GM12872 (cell line): ENCODE data around the gene PARD6G.
A peak's percentile ranks its signal among the peaks of the same experiment; 100 is the strongest.

Experiments used
- TF ChIP-seq, protein P1 (sequence below): IDR thresholded peaks from 3 replicates; pipeline ENCODE4 v1.5.1; 2011; ENCODE audit warnings: low read depth, mild to moderate bottlenecking, low read length, moderate library complexity; ENCODE audit not compliant: insufficient read depth

Gene PARD6G

DNA sequence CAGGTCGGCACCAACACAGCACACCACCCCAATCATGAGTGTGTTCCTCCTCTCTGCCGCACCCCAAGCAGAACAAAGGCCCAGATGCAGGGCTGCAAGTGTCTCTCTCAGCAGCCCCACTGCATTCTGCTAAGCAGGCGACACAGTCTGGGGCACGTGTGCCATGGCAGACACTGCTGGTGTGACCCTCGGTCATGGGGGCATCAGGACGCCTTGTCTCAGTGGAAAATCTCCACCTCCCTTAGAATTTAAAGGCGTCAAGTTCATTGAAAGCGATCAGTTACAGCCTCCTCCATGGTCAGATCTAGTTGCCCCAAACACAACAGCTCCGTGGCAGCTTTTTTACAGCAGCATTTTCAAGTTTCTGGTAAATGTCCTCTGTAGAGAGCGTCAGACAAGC, 81.1 kb downstream of the PARD6G start:
- TF ChIP-seq, protein P1, sequence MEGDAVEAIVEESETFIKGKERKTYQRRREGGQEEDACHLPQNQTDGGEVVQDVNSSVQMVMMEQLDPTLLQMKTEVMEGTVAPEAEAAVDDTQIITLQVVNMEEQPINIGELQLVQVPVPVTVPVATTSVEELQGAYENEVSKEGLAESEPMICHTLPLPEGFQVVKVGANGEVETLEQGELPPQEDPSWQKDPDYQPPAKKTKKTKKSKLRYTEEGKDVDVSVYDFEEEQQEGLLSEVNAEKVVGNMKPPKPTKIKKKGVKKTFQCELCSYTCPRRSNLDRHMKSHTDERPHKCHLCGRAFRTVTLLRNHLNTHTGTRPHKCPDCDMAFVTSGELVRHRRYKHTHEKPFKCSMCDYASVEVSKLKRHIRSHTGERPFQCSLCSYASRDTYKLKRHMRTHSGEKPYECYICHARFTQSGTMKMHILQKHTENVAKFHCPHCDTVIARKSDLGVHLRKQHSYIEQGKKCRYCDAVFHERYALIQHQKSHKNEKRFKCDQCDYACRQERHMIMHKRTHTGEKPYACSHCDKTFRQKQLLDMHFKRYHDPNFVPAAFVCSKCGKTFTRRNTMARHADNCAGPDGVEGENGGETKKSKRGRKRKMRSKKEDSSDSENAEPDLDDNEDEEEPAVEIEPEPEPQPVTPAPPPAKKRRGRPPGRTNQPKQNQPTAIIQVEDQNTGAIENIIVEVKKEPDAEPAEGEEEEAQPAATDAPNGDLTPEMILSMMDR = no peak

DNA sequence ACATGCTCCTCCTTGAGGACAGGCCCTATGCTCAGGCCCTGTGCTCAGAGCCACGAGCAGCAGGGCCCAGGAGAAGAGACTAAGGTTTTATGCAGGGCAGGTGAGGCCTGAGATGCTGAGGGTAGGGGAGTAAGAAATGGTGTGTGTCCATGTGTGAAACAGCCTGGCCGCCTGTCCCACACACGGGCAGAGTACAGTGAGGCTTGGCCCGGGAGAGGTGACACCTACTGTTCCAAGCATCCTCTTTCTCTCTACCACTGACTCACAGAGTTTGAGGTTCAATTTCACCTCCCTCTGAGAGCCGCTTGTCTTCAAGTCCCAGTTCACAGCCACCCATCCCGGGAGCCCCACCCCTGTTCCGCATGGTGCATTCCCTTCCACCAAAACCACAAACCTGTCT, 84.1 kb downstream of the PARD6G start:
- TF ChIP-seq, protein P1 = no peak

DNA sequence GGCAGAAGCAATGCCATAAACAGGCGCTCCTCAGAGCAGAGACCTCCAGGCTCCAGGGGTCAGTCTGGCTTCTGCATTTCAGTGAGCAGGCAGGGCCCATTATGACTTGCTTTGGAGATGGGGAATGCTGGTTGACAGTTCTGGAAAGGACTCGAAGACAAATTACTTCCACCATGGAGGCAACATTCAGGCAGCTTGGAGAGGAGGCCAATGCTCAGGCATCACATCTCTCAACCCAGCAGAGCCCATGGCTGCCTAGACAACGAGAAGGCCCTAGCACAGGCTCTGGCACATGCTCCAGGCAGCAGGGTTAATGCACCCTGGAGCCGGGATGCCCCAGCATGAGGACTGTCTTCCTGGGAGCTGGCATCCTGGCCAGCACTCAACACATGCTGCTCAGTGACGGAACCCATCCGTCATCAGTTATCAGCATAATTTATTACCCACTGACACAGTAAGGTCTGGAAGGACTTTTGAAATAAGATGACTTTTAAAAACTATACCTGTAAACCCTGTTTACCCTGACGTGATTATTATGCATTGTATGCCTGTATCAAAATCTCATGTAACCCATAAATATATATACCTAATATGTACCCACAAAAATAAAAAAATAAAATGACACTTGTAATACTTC, 85.4 kb downstream of the PARD6G start:
- TF ChIP-seq, protein P1 = no peak

DNA sequence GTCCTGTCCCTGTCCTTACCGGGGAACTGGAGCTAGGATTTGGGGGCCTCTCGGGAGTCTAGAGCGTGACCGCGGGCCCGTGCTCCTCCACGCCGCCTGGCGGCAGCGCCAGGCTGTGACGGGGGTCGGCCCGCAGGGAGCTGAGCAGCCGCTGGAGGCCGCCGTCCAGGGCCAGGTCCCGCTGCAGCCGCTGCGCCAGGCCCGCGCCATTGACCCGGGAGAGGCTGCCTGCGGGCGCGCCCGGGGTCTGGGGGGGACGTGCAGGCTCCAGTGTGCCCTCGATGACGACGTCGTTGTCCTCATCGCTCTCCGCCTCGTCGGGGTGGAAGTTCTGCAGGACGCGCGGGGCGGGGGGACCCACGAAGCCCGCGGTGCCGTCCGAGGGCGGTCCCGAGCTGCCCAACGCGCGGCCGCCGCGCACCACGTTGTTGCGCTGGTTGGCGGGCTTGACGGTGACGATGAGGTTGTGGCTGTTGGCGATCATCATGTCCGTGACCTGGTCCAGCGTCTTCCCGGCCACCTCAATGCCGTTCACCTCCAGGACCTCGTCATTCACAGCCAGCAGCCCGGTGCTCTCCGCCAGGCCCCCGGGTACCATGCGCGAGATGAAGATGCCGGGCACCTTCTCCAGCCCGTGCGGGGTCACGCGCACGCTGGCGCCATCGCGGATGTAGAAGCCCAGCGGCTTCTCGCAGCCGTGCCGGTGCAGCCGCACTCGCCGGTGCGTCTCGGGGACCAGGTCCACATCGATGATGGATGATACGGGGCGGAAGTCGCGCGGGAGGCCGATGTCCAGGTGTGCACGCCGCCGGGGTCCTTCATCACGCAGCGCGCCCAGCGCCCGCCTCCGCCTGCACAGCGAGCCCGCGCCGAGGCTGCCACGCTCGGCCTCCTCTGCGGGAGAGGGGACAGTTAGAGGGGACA, 87.3 kb downstream of the PARD6G start:
- TF ChIP-seq, protein P1 = no peak

DNA sequence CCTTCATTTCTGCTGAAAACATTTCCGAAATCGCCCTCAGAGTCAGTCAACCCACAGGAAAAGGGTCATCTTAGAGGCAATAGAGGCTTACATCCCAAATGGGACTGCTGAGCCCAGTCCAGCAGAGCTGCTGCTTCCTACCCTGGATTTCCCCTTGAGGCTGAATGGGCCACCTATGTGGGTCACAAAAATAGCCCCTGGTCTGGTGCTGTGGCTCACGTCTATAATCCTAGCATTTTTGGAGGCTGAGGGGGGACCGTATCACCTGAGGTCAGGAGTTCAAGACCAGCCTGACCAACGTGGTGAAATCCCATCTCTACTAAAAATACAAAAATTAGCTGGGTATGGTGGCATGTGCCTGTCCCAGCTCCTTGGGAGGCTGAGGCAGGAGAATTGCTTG, 88.9 kb downstream of the PARD6G start:
- TF ChIP-seq, protein P1 = no peak

DNA sequence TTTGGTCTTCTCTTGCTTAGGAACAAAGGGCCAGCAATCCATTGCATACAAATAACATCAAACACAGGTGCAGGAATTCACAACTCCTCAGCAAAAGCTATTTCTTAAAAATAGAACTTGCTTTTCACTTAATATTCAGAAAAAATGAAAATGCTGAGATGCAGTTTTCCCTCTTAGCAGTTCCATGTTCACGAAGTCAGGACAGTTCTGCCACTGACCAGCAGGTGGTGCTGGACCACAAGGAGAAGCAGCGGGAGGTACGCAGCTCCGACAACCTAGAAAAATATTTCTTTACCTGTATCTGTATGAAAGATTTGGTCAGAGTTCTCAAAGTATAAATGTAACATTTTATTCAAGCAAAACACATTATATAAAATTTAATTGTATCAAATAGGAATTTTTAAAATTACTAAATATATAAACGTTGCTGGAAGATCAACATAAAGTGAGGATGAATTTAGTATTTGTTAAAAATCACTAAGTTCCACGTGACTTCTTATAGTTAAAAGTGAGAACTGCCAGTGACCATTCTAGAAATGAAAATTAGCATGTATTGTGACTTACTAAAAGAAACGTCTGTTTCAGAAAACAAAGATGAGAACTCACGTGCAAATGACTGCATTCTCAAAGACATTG, 89.5 kb downstream of the PARD6G start:
- TF ChIP-seq, protein P1 = peak; percentile 92

DNA sequence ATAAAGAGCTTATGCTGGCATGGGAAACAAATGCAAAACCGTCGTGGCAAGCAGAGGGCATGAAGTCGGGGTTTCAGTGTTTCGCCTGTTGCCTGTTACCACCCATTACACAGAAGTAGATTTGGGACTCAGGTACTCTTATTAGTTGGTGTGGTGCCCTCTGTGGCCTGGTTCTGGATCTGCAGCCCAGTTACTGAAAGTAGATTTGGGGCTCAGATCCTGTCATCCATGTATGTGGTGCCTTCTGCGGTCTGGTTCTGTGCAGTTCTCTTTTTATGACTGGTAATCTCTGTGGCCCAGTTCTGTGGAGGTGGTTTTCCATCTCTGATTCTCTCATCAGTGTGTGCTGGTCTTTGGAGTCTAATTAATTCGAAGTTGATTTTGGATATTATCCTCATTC, 93.0 kb downstream of the PARD6G start:
- TF ChIP-seq, protein P1 = peak; percentile 70
